HUES48 (cell line): ENCODE data around the gene STXBP6.
A peak's percentile ranks its signal among the peaks of the same experiment; 100 is the strongest.
"Not testable (repeated sequence)": the region's sequence is repeated elsewhere in the genome, so short reads cannot be mapped to it uniquely, and the experiment has no call there.

Source experiments
- H3K27ac ChIP-seq: one replicate; pipeline ENCODE4 v1.7.0; 2013; ENCODE audit warnings: low read depth, low read length, inconsistent platforms
- H3K27me3 ChIP-seq: 2 replicates; pipeline ENCODE4 v1.6.1; 2013; ENCODE audit warnings: mild to moderate bottlenecking, low read length; ENCODE audit not compliant: control insufficient read depth, insufficient read depth
- H3K36me3 ChIP-seq: 2 replicates; pipeline ENCODE4 v1.6.1; 2013; ENCODE audit warnings: low read length; ENCODE audit not compliant: control insufficient read depth, insufficient read depth
- H3K4me1 ChIP-seq: 2 replicates; pipeline ENCODE4 v1.6.1; 2013; ENCODE audit warnings: mild to moderate bottlenecking, low read length; ENCODE audit not compliant: control insufficient read depth, insufficient read depth
- H3K4me3 ChIP-seq: 2 replicates; pipeline ENCODE4 v1.5.1; 2013; ENCODE audit warnings: mild to moderate bottlenecking, low read depth, low read length
- H3K9ac ChIP-seq: 2 replicates; pipeline ENCODE4 v1.6.1; 2013; ENCODE audit warnings: mild to moderate bottlenecking, low read depth, low read length, moderate library complexity
- H3K9me3 ChIP-seq: 2 replicates; pipeline ENCODE4 v1.6.1; 2013; ENCODE audit warnings: low read length; ENCODE audit not compliant: control insufficient read depth, insufficient read depth

Gene STXBP6

DNA sequence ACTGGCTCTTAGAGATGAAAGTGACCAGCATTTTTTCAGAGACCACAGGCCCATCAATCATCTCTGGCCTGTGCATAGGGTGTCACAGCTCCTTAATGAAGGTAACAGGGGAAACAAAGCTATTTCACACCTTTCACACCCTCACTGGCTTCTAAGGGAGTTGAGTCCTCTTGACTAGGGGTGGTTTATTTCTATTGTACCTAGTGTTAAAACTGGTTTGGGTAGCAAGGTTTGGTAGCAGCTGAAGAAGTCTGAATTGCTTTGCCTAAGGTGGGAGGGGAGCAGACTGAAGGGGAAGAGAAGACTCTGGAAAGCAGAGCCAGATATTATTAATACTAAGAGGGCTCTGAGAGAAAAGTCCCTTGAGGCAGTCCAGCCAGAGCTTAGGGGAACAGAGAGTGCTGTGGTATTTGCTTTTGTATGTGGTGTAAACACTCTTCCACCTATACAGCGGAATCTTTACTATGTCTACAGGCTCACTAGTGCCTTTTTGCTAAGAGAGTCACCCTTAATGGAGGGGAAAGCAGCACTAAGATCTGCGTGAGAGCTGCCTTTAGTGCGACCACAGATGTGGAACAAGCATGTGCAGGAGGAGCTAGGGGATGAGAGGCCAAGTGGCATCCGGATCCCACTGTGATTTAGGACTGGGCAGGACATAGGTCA, 95.8 kb downstream of the STXBP6 start:
- no peak overlapping the region for H3K27ac ChIP-seq
- H3K36me3 ChIP-seq, result no peaks in the 10 kb centered on the region
- no peak overlapping the region for H3K4me3 ChIP-seq
- H3K9me3 ChIP-seq, result no peaks in the 10 kb centered on the region
- peaks cover 40% of the 10 kb centered on the region for H3K4me1 ChIP-seq
- H3K27me3 ChIP-seq, result no peaks in the 10 kb centered on the region
- H3K9ac ChIP-seq, result no peak overlapping the region

- no peak overlapping the region for H3K9ac ChIP-seq
- H3K27me3 ChIP-seq, result no peaks in the 10 kb centered on the region
- H3K4me1 ChIP-seq, result peaks cover 39% of the 10 kb centered on the region
- H3K27ac ChIP-seq, result peak overlapping the region; percentile 86
- no peak overlapping the region for H3K4me3 ChIP-seq
- no peaks in the 10 kb centered on the region for H3K36me3 ChIP-seq
- H3K9me3 ChIP-seq, result no peaks in the 10 kb centered on the region
Observed at GRCh38 chr14:24952851-24953666, 96.9 kb downstream of the STXBP6 start.

DNA sequence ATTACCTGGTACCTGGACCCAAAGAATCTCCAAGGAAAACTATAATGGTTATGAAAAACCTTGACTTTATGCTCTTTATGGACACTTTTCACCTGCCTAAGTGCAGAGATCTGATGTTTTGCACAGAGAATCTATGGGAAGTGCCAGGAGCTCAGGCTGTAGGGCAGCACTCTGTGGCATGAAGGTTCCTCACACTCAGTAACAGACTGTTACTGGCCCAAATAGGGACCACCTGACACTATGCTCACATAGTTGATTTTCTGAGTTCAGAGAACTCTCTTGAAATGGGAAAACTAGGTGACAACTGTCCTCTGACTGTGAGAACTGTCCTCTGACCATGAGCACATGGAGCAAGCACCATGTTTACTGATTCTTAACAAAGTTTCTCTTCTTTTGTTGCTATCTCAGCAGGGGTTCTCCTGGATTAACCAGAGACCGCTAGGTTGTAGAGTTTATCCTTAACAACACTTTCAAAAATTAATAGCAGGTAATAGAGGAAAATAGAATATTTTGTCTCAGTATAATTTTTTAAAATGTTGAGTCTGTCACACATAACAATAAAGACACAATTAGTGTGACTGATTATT, 101.6 kb downstream of the STXBP6 start:
- H3K9me3 ChIP-seq, result no peaks in the 10 kb centered on the region
- H3K4me3 ChIP-seq, result no peak overlapping the region
- H3K27me3 ChIP-seq, result no peaks in the 10 kb centered on the region
- H3K27ac ChIP-seq, result peak overlapping the region; percentile 40
- H3K36me3 ChIP-seq, result no peaks in the 10 kb centered on the region
- no peak overlapping the region for H3K9ac ChIP-seq
- peaks cover 33% of the 10 kb centered on the region for H3K4me1 ChIP-seq

GRCh38 chr14:24947131-24947530, 102.8 kb downstream of the STXBP6 start:
- Histone ChIP-seq H3K36me3 (no peaks in the 10 kb centered on the region), H3K4me3 (no peak overlapping the region), H3K27ac (no peak overlapping the region), H3K27me3 (no peaks in the 10 kb centered on the region), H3K9ac (no peak overlapping the region), H3K9me3 (no peaks in the 10 kb centered on the region), H3K4me1 (peaks cover 35% of the 10 kb centered on the region)

DNA sequence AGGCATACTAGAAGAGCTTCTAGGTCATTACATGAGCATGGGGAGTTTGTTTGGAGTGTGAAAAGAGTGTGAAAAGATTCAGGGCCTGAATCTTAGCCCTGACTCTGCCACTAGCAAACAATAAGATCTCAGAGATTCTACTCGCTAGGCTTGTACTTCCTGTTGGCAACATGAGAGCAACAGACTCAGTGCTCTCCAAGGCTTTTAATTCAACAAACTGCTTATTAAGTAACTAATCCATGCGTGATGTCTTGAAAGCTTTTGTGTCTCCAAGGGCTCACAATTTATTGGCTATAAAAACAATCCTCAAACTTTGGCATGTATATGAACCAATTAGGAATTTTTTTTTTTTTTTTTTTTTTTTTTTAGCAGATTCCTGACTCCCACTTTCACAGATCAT, 105.1 kb downstream of the STXBP6 start:
- no peak overlapping the region for H3K27ac ChIP-seq
- no peaks in the 10 kb centered on the region for H3K27me3 ChIP-seq
- H3K9me3 ChIP-seq, result no peaks in the 10 kb centered on the region
- H3K36me3 ChIP-seq, result no peaks in the 10 kb centered on the region
- no peak overlapping the region for H3K9ac ChIP-seq
- peaks cover 45% of the 10 kb centered on the region for H3K4me1 ChIP-seq
- H3K4me3 ChIP-seq, result no peak overlapping the region

DNA sequence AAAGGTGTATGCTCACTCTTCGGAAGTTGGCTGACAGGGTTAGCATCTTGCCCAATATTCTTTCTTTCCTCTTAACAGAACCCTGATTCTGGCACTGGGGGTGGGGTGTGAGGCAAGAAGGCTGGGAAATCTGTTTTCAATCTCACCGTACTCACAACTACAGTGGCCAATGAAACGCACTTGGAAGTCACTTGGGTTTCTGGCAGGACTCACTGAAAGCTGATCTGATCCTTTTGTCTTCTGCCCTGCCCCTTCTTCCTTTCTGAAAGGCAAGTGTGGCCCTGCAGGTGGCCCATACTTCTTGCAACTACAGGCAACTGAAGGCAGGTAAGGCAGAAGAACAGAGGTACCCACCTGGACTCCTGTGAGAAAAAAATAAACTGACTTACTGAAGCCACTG, 106.9 kb downstream of the STXBP6 start:
- Histone ChIP-seq H3K9me3 (no peaks in the 10 kb centered on the region), H3K4me1 (peaks cover 35% of the 10 kb centered on the region), H3K4me3 (no peak overlapping the region), H3K9ac (no peak overlapping the region), H3K27me3 (no peaks in the 10 kb centered on the region), H3K27ac (peak overlapping the region; percentile 67), H3K36me3 (no peaks in the 10 kb centered on the region)

DNA sequence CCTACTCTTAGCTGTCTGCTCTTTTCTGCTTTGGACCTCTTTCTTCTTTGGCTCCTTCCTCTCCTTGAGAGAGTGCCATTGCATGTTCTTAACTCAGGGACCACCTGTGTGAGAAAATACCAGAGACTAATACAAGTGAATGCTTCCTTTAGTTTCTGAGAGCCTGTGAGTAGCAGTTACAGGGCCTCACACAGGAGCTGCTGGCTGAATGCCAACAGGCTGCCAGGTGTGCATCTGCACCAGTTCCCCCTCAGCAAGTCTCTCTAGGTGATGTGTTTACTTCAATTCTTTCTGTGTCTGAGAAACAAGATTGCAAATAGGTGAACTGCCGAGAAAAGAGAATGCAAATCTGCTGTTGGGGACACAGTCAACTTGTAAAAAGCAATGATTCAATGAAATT, 108.2 kb downstream of the STXBP6 start:
- Histone ChIP-seq H3K27me3 (no peaks in the 10 kb centered on the region), H3K36me3 (no peaks in the 10 kb centered on the region), H3K9me3 (no peaks in the 10 kb centered on the region), H3K4me3 (no peak overlapping the region), H3K4me1 (peaks cover 33% of the 10 kb centered on the region), H3K9ac (no peak overlapping the region), H3K27ac (peak overlapping the region; percentile 17)

GRCh38 chr14:24940213-24940783, 109.6 kb downstream of the STXBP6 start:
- Histone ChIP-seq H3K9ac (no peak overlapping the region), H3K27me3 (no peaks in the 10 kb centered on the region), H3K36me3 (no peaks in the 10 kb centered on the region), H3K4me1 (peaks cover 33% of the 10 kb centered on the region), H3K27ac (no peak overlapping the region), H3K4me3 (no peak overlapping the region), H3K9me3 (no peaks in the 10 kb centered on the region)

GRCh38 chr14:24938593-24938992, 111.4 kb downstream of the STXBP6 start:
- H3K27me3 ChIP-seq, result no peaks in the 10 kb centered on the region
- H3K27ac ChIP-seq, result no peak overlapping the region
- H3K9ac ChIP-seq, result no peak overlapping the region
- no peaks in the 10 kb centered on the region for H3K9me3 ChIP-seq
- H3K4me1 ChIP-seq, result peaks cover 26% of the 10 kb centered on the region
- H3K4me3 ChIP-seq, result no peak overlapping the region
- no peaks in the 10 kb centered on the region for H3K36me3 ChIP-seq

GRCh38 chr14:24937300-24937699, 112.6 kb downstream of the STXBP6 start:
- H3K9me3 ChIP-seq, result no peaks in the 10 kb centered on the region
- no peaks in the 10 kb centered on the region for H3K27me3 ChIP-seq
- H3K27ac ChIP-seq, result no peak overlapping the region
- peaks cover 14% of the 10 kb centered on the region for H3K4me1 ChIP-seq
- no peak overlapping the region for H3K9ac ChIP-seq
- no peak overlapping the region for H3K4me3 ChIP-seq
- no peaks in the 10 kb centered on the region for H3K36me3 ChIP-seq

- not testable (repeated sequence) for H3K27me3 ChIP-seq, H3K36me3 ChIP-seq, H3K9me3 ChIP-seq, H3K27ac ChIP-seq, H3K4me1 ChIP-seq, H3K9ac ChIP-seq, H3K4me3 ChIP-seq
Observed at GRCh38 chr14:24936773-24937172, 113.2 kb downstream of the STXBP6 start.
